Measurements from ENCODE around the gene OR52E8. TPM values are rescaled to one million over a fixed set of nuclear protein-coding genes. Genes with fewer than 3 reads are reported as not detected.

OR52E8 gene
- not detected in 2 replicates for total RNA-seq

GRCh38 chr11:5857590-5857989, at the start of gene OR52E8:
Gene OR52E8, minus strand, starts transcription at chr11:5857690. Its CDS starts 0 bp downstream, at chr11:5857690.

DNA sequence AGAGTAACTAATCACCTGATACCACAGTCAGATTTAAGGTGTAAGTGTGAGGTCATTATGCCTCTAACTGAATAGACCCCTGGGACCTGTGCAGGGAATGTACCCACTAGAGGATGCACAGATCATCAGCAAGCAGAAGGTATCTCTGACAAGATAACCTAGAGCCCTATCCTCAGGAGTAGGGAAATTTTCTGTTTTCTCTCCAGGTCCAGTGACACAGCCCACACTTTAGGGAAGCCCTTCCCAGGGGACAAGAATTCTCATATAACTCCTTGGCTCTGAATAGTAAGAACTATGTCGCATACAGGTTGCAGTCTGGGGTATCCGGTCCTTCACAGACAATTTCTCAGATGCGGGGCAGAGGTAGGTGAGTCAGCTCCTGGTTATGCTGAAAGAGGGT, 35.4 kb upstream of the OR52E8 start, which contains the start of gene OR52E5:
Gene OR52E5, plus strand, starts transcription at position 301 of the 400 bp plus-strand sequence. CDS start 7,569 bp downstream, outside the sequence.

GRCh38 chr11:5880329-5880728, 22.8 kb upstream of the OR52E8 start, which contains the start of gene OR52E4:
Gene OR52E4, plus strand, starts transcription at chr11:5880629. Its CDS starts 3,664 bp downstream, at chr11:5884293.

DNA sequence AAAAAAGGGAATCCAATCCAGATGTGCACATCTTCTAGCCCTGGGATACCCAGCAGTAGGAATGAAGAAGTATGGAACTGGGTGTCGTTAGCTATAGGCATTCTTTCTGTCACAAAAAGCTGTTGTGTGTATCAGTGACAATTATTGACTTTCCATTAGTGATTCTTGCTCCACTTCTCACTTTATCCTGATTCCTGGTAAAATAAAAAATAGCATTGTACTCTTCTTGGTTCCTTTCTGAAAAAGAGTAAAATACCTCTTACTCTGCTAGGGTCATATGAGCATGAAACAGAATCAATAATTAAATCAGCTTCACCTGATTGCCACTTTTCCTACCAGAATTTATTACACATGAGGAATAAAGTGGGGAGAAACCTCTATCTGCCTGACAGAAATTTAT, 15.7 kb downstream of the OR52E8 start, which contains the start of gene OR52E6:
Gene OR52E6, minus strand, starts transcription at position 101 of the 400 bp plus-strand sequence. Its CDS starts 0 bp downstream, at position 101.

GRCh38 chr11:5808500-5809121, 48.9 kb downstream of the OR52E8 start, which contains the start of gene OR52N2:
Gene OR52N2, plus strand, starts transcription at chr11:5808924. Its CDS starts 11,412 bp downstream, at chr11:5820336.

Other genes with a start within 250 kb of the OR52E8 start
- gene TRIM34, start 232.7 kb downstream of the OR52E8 start, total RNA-seq = 13.7 and 19.2 TPM in 2 replicates
- 40.5 and 42.0 TPM in 2 replicates for gene TRIM5, start 172.6 kb downstream of the OR52E8 start, total RNA-seq
- gene TRIM22, start 167.9 kb downstream of the OR52E8 start, total RNA-seq = 119 and 179 TPM in 2 replicates
- not detected in 2 replicates for gene OR56B1, start 121.2 kb downstream of the OR52E8 start, total RNA-seq
- not detected in 2 replicates for gene OR52N4, start 103.4 kb downstream of the OR52E8 start, total RNA-seq
- gene OR52N5, start 74.3 kb downstream of the OR52E8 start, total RNA-seq = not detected in 2 replicates
- gene OR52N1, start 66.4 kb downstream of the OR52E8 start, total RNA-seq = not detected in 2 replicates
- gene OR52N2, start 48.8 kb downstream of the OR52E8 start, total RNA-seq = not detected in 2 replicates
- gene OR52E6, start 15.8 kb downstream of the OR52E8 start, total RNA-seq = not detected in 2 replicates
- gene OR52E4, start 22.9 kb upstream of the OR52E8 start, total RNA-seq = not detected in 2 replicates
- not detected in 2 replicates for gene OR52E5, start 35.5 kb upstream of the OR52E8 start, total RNA-seq
- gene OR56A3, start 84.6 kb upstream of the OR52E8 start, total RNA-seq = not detected in 2 replicates
- not detected in 2 replicates for gene OR56A5, start 110.8 kb upstream of the OR52E8 start, total RNA-seq
- not detected in 2 replicates for gene OR52L1, start 129.3 kb upstream of the OR52E8 start, total RNA-seq
- gene OR56A4, start 149.3 kb upstream of the OR52E8 start, total RNA-seq = not detected in 2 replicates
- under 0.01 TPM in 1 of 2 replicates, not detected in the other for gene OR56A1, start 173.1 kb upstream of the OR52E8 start, total RNA-seq
- not detected in 2 replicates for gene OR56B4, start 250.0 kb upstream of the OR52E8 start, total RNA-seq

Data from smooth muscle cell of trachea (primary cell).